Nephron (organoid): ENCODE results near the gene SNRNP25.

ENCODE experiments used
- H3K27ac Mint-ChIP-seq, 3 experiments: 2 replicates each; pipeline ENCODE4 v1.8.0; 2020; ENCODE audit warnings: mixed read lengths in 3 of 3, mild to moderate bottlenecking in 2 of 3, moderate library complexity in 1 of 3
- H3K27me3 Mint-ChIP-seq: 2 replicates; pipeline ENCODE4 v1.8.0; 2021; ENCODE audit warnings: low read depth, mild to moderate bottlenecking, moderate library complexity, mixed read lengths
- H3K36me3 Mint-ChIP-seq: 2 replicates; pipeline ENCODE4 v1.8.0; 2020; ENCODE audit warnings: low read depth, mixed read lengths
- H3K4me1 Mint-ChIP-seq: 2 replicates; pipeline ENCODE4 v1.8.0; 2020; ENCODE audit warnings: mixed read lengths
- H3K4me3 Mint-ChIP-seq, 3 experiments: 2 replicates each; pipeline ENCODE4 v1.8.0; 2020; ENCODE audit warnings: mild to moderate bottlenecking in 3 of 3, mixed read lengths in 3 of 3, moderate library complexity in 2 of 3
- H3K9me3 Mint-ChIP-seq: 2 replicates; pipeline ENCODE4 v1.8.0; 2020; ENCODE audit warnings: mixed read lengths
- CTCF ChIP-seq, 3 experiments: fragments of 200-600 bp; sonication (generic); IDR thresholded peaks; one replicate each; pipeline ENCODE4 v1.5.0; 2021; ENCODE audit warnings: antibody characterized with exemption in 3 of 3; ENCODE audit not compliant: unreplicated experiment in 3 of 3

The SNRNP25 gene

GRCh38 chr16:85865-86264 lies 32.2 kb downstream of the SNRNP25 start:
- Mint-ChIP-seq H3K9me3 (no peaks in the 10 kb centered on the region), H3K36me3 (peaks cover 15% of the 10 kb centered on the region), H3K27me3 (no peaks in the 10 kb centered on the region), H3K4me1 (peaks cover 8% of the 10 kb centered on the region), H3K27ac (no peak overlapping the region), H3K4me3 (no peak overlapping the region)
- TF ChIP-seq CTCF (IDR thresholded peaks at IDR 0.05; ENCODE audit: unreplicated experiment in 3 of 3): no peak

GRCh38 chr16:86483-86952 lies 32.9 kb downstream of the SNRNP25 start:
- Mint-ChIP-seq H3K27me3 (no peaks in the 10 kb centered on the region), H3K27ac (no peak overlapping the region), H3K36me3 (peaks cover 15% of the 10 kb centered on the region), H3K4me3 (no peak overlapping the region), H3K4me1 (peaks cover 8% of the 10 kb centered on the region), H3K9me3 (no peaks in the 10 kb centered on the region)
- TF ChIP-seq CTCF (IDR thresholded peaks at IDR 0.05; ENCODE audit: unreplicated experiment in 3 of 3): no peak

GRCh38 chr16:88613-89012 lies 35.0 kb downstream of the SNRNP25 start:
- H3K27ac Mint-ChIP-seq: no peak overlapping the region
- H3K9me3 Mint-ChIP-seq: no peaks in the 10 kb centered on the region
- no peak overlapping the region for H3K4me3 Mint-ChIP-seq
- peaks cover 14% of the 10 kb centered on the region for H3K36me3 Mint-ChIP-seq
- TF ChIP-seq CTCF (IDR thresholded peaks at IDR 0.05; ENCODE audit: unreplicated experiment in 3 of 3): no peak
- H3K4me1 Mint-ChIP-seq: peaks cover 10% of the 10 kb centered on the region
- no peaks in the 10 kb centered on the region for H3K27me3 Mint-ChIP-seq

- no peaks in the 10 kb centered on the region for H3K9me3 Mint-ChIP-seq
- H3K4me3 Mint-ChIP-seq: no peak overlapping the region
- no peak for TF ChIP-seq CTCF (IDR thresholded peaks at IDR 0.05; ENCODE audit: unreplicated experiment in 3 of 3)
- H3K36me3 Mint-ChIP-seq: peaks cover 11% of the 10 kb centered on the region
- H3K27me3 Mint-ChIP-seq: no peaks in the 10 kb centered on the region
- no peak overlapping the region for H3K27ac Mint-ChIP-seq
- peaks cover 4% of the 10 kb centered on the region for H3K4me1 Mint-ChIP-seq
These were observed 36.0 kb downstream of the SNRNP25 start for GRCh38 chr16:89391-90302.

- TF ChIP-seq CTCF (IDR thresholded peaks at IDR 0.05; ENCODE audit: unreplicated experiment in 3 of 3): no peak
- Mint-ChIP-seq H3K27me3 (no peaks in the 10 kb centered on the region), H3K4me3 (no peak overlapping the region), H3K4me1 (peaks cover 4% of the 10 kb centered on the region), H3K36me3 (peaks cover 5% of the 10 kb centered on the region), H3K9me3 (no peaks in the 10 kb centered on the region), H3K27ac (peak overlapping the region in 1 of 3 experiments; percentile 51)
These were observed 37.9 kb downstream of the SNRNP25 start for GRCh38 chr16:91484-91883.
